MM.1S (cell line): ENCODE measurements around the gene ADRA2A.

Source experiments
- DNase-seq: peaks from one replicate; pipeline ENCODE4 v3.0.0-alpha.2; 2015
- H2AFZ ChIP-seq: fragments of 300-600 bp; sonication (generic); 2 replicates; pipeline ENCODE4 v1.6.0; 2016; ENCODE audit warnings: antibody characterized with exemption, low read length
- H3F3A ChIP-seq: fragments of 300-600 bp; sonication (generic); 2 replicates; pipeline ENCODE4 v1.6.1; 2016; ENCODE audit warnings: mild to moderate bottlenecking, antibody characterized with exemption, low read length, moderate library complexity, mixed read lengths; ENCODE audit not compliant: insufficient read depth
- H3K27ac ChIP-seq: fragments of 300-600 bp; sonication (generic); 2 replicates; pipeline ENCODE4 v1.5.1; 2016; ENCODE audit warnings: mild to moderate bottlenecking, low read length
- H3K27me3 ChIP-seq: fragments of 300-600 bp; sonication (generic); replicated peaks from 2 replicates; pipeline ENCODE4 v1.6.0; 2016; ENCODE audit warnings: low read length; ENCODE audit not compliant: insufficient read depth
- H3K36me3 ChIP-seq: fragments of 300-600 bp; sonication (generic); replicated peaks from 2 replicates; pipeline ENCODE4 v1.6.1; 2016; ENCODE audit warnings: mild to moderate bottlenecking, low read length, mixed read lengths; ENCODE audit not compliant: insufficient read depth
- H3K4me1 ChIP-seq: fragments of 300-600 bp; sonication (generic); 2 replicates; pipeline ENCODE4 v1.6.1; 2016; ENCODE audit warnings: low read length, mixed read lengths
- H3K4me2 ChIP-seq: fragments of 300-600 bp; sonication (generic); 2 replicates; pipeline ENCODE4 v1.6.0; 2016; ENCODE audit warnings: low read depth, low read length
- H3K4me3 ChIP-seq: fragments of 300-600 bp; sonication (generic); 2 replicates; pipeline ENCODE4 v1.5.1; 2016; ENCODE audit warnings: low read length, mixed read lengths
- H3K79me2 ChIP-seq: fragments of 300-600 bp; sonication (generic); 2 replicates; pipeline ENCODE4 v1.6.1; 2016; ENCODE audit warnings: mixed run types, low read length, mixed read lengths
- H3K9ac ChIP-seq: fragments of 300-600 bp; sonication (generic); 2 replicates; pipeline ENCODE4 v1.6.1; 2016; ENCODE audit warnings: low read length, mixed read lengths
- H3K9me2 ChIP-seq: fragments of 300-600 bp; sonication (generic); replicated peaks from 2 replicates; pipeline ENCODE4 v1.6.1; 2016; ENCODE audit warnings: mild to moderate bottlenecking, low read length, mixed read lengths; ENCODE audit not compliant: insufficient read depth
- H3K9me3 ChIP-seq: fragments of 300-600 bp; sonication (generic); replicated peaks from 2 replicates; pipeline ENCODE4 v1.6.1; 2016; ENCODE audit warnings: mild to moderate bottlenecking, low read length, mixed read lengths; ENCODE audit not compliant: insufficient read depth
- H4K20me1 ChIP-seq: fragments of 300-600 bp; sonication (generic); 2 replicates; pipeline ENCODE4 v1.6.1; 2016; ENCODE audit warnings: mild to moderate bottlenecking, low read length, moderate library complexity, mixed read lengths; ENCODE audit not compliant: insufficient read depth
- EZH2 ChIP-seq: fragments of 300-600 bp; sonication (generic); optimal IDR thresholded peaks from 2 replicates; pipeline ENCODE3; 2017; ENCODE audit warnings: low read depth, mild to moderate bottlenecking, antibody characterized with exemption, low read length, mixed read lengths
- EZH2phosphoT487 ChIP-seq: fragments of 300-600 bp; sonication (generic); IDR thresholded peaks from 2 replicates; pipeline ENCODE4 v1.6.1; 2018; ENCODE audit warnings: antibody characterized with exemption, low read length
- TF ChIP-seq, protein P1 (sequence below): fragments of 300-600 bp; sonication (generic); IDR thresholded peaks from 2 replicates; pipeline ENCODE4 v1.5.1; 2016; ENCODE audit warnings: antibody characterized with exemption, low read length, mixed read lengths

ADRA2A gene

DNA sequence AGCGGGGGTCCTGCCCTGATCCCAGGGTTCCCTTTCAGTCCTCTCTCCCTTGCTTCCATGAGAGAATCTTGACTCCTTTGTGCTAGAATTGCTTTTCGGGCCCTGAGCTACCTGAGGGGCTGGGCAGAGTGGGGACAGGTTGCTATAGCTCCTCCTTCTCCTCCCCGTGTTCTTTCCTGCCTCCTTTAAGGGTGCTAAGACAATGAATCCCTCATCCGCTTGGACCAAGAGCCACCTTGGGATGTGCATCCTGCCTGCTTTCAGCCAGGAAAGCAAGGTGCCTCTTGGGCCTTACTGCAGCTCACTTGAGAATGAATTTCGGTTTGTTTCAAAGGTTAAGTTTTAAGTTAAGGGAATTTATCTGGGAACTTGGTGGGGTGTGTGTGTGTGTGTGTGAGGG is 53.6 kb downstream of the ADRA2A start:
- H3K4me2 ChIP-seq: peak overlapping the region; percentile 37; the same call in 1 of the 2 replicates
- no peaks in the 10 kb centered on the region for H3F3A ChIP-seq
- H3K36me3 ChIP-seq: no peaks in the 10 kb centered on the region
- no peak for DNase-seq
- H3K4me1 ChIP-seq: no peaks in the 10 kb centered on the region
- H2AFZ ChIP-seq: peak overlapping the region; percentile 30
- H3K27ac ChIP-seq: no peak overlapping the region
- H3K79me2 ChIP-seq: no peaks in the 10 kb centered on the region
- no peaks in the 10 kb centered on the region for H3K9me2 ChIP-seq
- TF ChIP-seq EZH2phosphoT487 (no peak), EZH2 (no peak)
- TF ChIP-seq, protein P1, sequence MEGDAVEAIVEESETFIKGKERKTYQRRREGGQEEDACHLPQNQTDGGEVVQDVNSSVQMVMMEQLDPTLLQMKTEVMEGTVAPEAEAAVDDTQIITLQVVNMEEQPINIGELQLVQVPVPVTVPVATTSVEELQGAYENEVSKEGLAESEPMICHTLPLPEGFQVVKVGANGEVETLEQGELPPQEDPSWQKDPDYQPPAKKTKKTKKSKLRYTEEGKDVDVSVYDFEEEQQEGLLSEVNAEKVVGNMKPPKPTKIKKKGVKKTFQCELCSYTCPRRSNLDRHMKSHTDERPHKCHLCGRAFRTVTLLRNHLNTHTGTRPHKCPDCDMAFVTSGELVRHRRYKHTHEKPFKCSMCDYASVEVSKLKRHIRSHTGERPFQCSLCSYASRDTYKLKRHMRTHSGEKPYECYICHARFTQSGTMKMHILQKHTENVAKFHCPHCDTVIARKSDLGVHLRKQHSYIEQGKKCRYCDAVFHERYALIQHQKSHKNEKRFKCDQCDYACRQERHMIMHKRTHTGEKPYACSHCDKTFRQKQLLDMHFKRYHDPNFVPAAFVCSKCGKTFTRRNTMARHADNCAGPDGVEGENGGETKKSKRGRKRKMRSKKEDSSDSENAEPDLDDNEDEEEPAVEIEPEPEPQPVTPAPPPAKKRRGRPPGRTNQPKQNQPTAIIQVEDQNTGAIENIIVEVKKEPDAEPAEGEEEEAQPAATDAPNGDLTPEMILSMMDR: no peak
- no peak overlapping the region for H3K9ac ChIP-seq
- no peaks in the 10 kb centered on the region for H3K9me3 ChIP-seq
- H3K4me3 ChIP-seq: no peak overlapping the region
- H4K20me1 ChIP-seq: no peaks in the 10 kb centered on the region
- no peaks in the 10 kb centered on the region for H3K27me3 ChIP-seq
